ENCODE data around the gene PDGFRB. TPM values are rescaled to one million over a fixed set of nuclear protein-coding genes. Genes with fewer than 3 reads are reported as not detected.

Gene PDGFRB
- total and polyA plus RNA-seq, 2 of the 4 experiments (the other 2 are of a cell fraction) = 108 to 124 TPM

- DNase-seq (no peak), ATAC-seq (ENCODE audit: low read depth) (no peak)
- Histone ChIP-seq H3K9me3 (ENCODE audit: control insufficient read depth, insufficient read depth, low read length) (no peaks in the 10 kb centered on the region), H3K4ac (ENCODE audit: low read depth, low read length) (peak overlapping the region; percentile 96), H2BK5ac (ENCODE audit: low read depth, low read length, poor library complexity, severe bottlenecking) (peak overlapping the region; percentile 91), H4K20me1 (ENCODE audit: insufficient read depth, low read length) (peaks cover 27% of the 10 kb centered on the region), H2BK15ac (ENCODE audit: low read depth, low read length) (peak overlapping the region; percentile 85; the same call in 2 of the 3 replicates), H2AFZ (replicated peaks; ENCODE audit: low read length, poor library complexity) (peak overlapping the region; percentile 40), H3K56ac (ENCODE audit: extremely low read depth, insufficient read depth, low read length) (peak overlapping the region; percentile 56; the same call in 1 of the 2 replicates), H3K36me3 (ENCODE audit: control insufficient read depth, insufficient read depth, low read length) (peaks cover 16% of the 10 kb centered on the region; the same call in 1 of the 2 replicates), H2AK9ac (replicated peaks; ENCODE audit: low read depth, low read length, poor library complexity) (peak overlapping the region; percentile 85), H3K23ac (ENCODE audit: low read depth, low read length) (peak overlapping the region; percentile 72), H3K4me1 (ENCODE audit: control insufficient read depth, insufficient read depth, low read length) (peaks cover 39% of the 10 kb centered on the region), H2BK20ac (ENCODE audit: low read depth, low read length) (peak overlapping the region; percentile 28), H3K79me1 (ENCODE audit: low read depth in 1 of 2, low read length in 2 of 2) (peaks cover 2 to 58% of the 10 kb centered on the region in 2 experiments), H3K4me3 (ENCODE audit: insufficient read depth, low read depth, low read length) (no peak overlapping the region), H3K4me2 (ENCODE audit: low read depth, low read length) (peak overlapping the region; percentile 72), H4K91ac (ENCODE audit: insufficient read depth, low read depth, low read length) (peak overlapping the region; percentile 97), H3K9me1 (ENCODE audit: insufficient read depth, low read length) (peaks cover 35% of the 10 kb centered on the region), H2AK5ac (ENCODE audit: low read depth, low read length) (peak overlapping the region; percentile 98), H2BK120ac (ENCODE audit: low read depth, low read length) (peak overlapping the region; percentile 69), H4K8ac (ENCODE audit: low read depth in 2 of 2, low read length in 2 of 2) (peak overlapping the region; percentile 74 to 78), H3K14ac (replicated peaks; ENCODE audit: low read depth, low read length) (peak overlapping the region; percentile 75), H3K9ac (ENCODE audit: low read depth, low read length) (peak overlapping the region; percentile 74; the same call in 1 of the 2 replicates), H3K27ac (ENCODE audit: insufficient read depth, low read length) (peak overlapping the region; percentile 80), H3K27me3 (ENCODE audit: control insufficient read depth, insufficient read depth, low read length) (no peaks in the 10 kb centered on the region), H3K18ac (ENCODE audit: low read depth, low read length) (peak overlapping the region; percentile 49), H4K5ac (ENCODE audit: low read depth, low read length) (peak overlapping the region; percentile 69)
- CTCF ChIA-PET = no interaction called here
- no CpG with 5 or more reads among the region's 4 CpGs for WGBS, 2 experiments (ENCODE audit: extremely low coverage in 2 of 2, insufficient read length in 1 of 2)
- no TSS peak for BruUV-seq (replicated peaks)
- POLR2A ChIA-PET (ENCODE audit: unreplicated experiment) = no interaction called here
- intact Hi-C loops (cut with micrococcal nuclease) (no loop called here), in situ Hi-C loops (cut with MboI; ENCODE audit: low sequenced_read_pairs) (no loop called here), dilution Hi-C loops (cut with HindIII; ENCODE audit: low sequenced_read_pairs, unreplicated experiment) (no loop called here)
- TF ChIP-seq POLR2A (IDR thresholded peaks at IDR 0.05; ENCODE audit: low read depth, low read length) = no peak
- TF ChIP-seq SMC3 (IDR thresholded peaks at IDR 0.05; ENCODE audit: low read depth, low read length) = no peak
- no peak for TF ChIP-seq CHD1 (IDR thresholded peaks at IDR 0.05; ENCODE audit: low read depth, low read length)
- TF ChIP-seq USF2 (IDR thresholded peaks at IDR 0.05; ENCODE audit: low read depth, low read length) = no peak
- TF ChIP-seq MXI1 (IDR thresholded peaks at IDR 0.05; ENCODE audit: borderline replicate concordance, low read depth, low read length) = no peak
- no peak for TF ChIP-seq FOS (IDR thresholded peaks at IDR 0.05; ENCODE audit: low read depth, low read length)
- no peak for TF ChIP-seq BHLHE40 (IDR thresholded peaks at IDR 0.05; ENCODE audit: low read depth, low read length)
- no peak for TF ChIP-seq ELK1 (IDR thresholded peaks at IDR 0.05; ENCODE audit: borderline replicate concordance, low read depth, low read length)
- no peak for TF ChIP-seq MAZ (IDR thresholded peaks at IDR 0.05; ENCODE audit: borderline replicate concordance, low read depth, low read length)
- TF ChIP-seq CTCF (conservative IDR thresholded peaks at IDR 0.05; ENCODE audit: low read depth, low read length) = no peak
- no peak for TF ChIP-seq RAD21 (IDR thresholded peaks at IDR 0.05; ENCODE audit: low read length)
- no peak for TF ChIP-seq RCOR1 (IDR thresholded peaks at IDR 0.05; ENCODE audit: insufficient replicate concordance, low read length)
- no peak for TF ChIP-seq CEBPB (IDR thresholded peaks at IDR 0.05; ENCODE audit: low read depth, low read length)
These were observed 895 bp upstream of the PDGFRB start for GRCh38 chr5:150156540-150156939.
